Measurements from ENCODE around the gene UTRN. TPM values are rescaled to one million over a fixed set of nuclear protein-coding genes. Genes with fewer than 3 reads are reported as not detected.

Gene UTRN
- total RNA-seq, 3 donors from 2014 or later, result 88.9 to 107 (median 94.0) TPM

- Histone ChIP-seq H3K4me1 (ENCODE audit: low read depth) (no peaks in the 10 kb centered on the region), H3K9me3 (no peaks in the 10 kb centered on the region), H3K4me3 (no peak overlapping the region), H3K36me3 (ENCODE audit: low read depth) (no peaks in the 10 kb centered on the region)
- TF ChIP-seq CTCF (IDR thresholded peaks at IDR 0.05), result no peak
- ATAC-seq (no peak), DNase-seq (no peak)
- intact Hi-C loops (cut with DNase I, micrococcal nuclease), result no loop called here
Observed at GRCh38 chr6:144250276-144250675, 34.9 kb upstream of the UTRN start.

GRCh38 chr6:144252259-144252658 lies 32.9 kb upstream of the UTRN start:
- ATAC-seq, result no peak
- intact Hi-C loops (cut with DNase I, micrococcal nuclease), result no loop called here
- H3K9me3 ChIP-seq, result no peaks in the 10 kb centered on the region
- no peaks in the 10 kb centered on the region for H3K4me1 ChIP-seq (ENCODE audit: low read depth)
- no peaks in the 10 kb centered on the region for H3K36me3 ChIP-seq (ENCODE audit: low read depth)
- H3K4me3 ChIP-seq, result no peak overlapping the region
- TF ChIP-seq CTCF (IDR thresholded peaks at IDR 0.05), result no peak
- no peak for DNase-seq

- no peaks in the 10 kb centered on the region for H3K4me1 ChIP-seq (ENCODE audit: low read depth)
- no peak for ATAC-seq
- DNase-seq, result no peak
- H3K9me3 ChIP-seq, result no peaks in the 10 kb centered on the region
- intact Hi-C loops (cut with DNase I, micrococcal nuclease), result no loop called here
- no peak for TF ChIP-seq CTCF (IDR thresholded peaks at IDR 0.05)
- H3K36me3 ChIP-seq (ENCODE audit: low read depth), result no peaks in the 10 kb centered on the region
- H3K4me3 ChIP-seq, result no peak overlapping the region
Observed at GRCh38 chr6:144259986-144260385, 25.1 kb upstream of the UTRN start.

GRCh38 chr6:144262470-144263369 lies 22.4 kb upstream of the UTRN start:
- no peaks in the 10 kb centered on the region for H3K9me3 ChIP-seq
- no peaks in the 10 kb centered on the region for H3K36me3 ChIP-seq (ENCODE audit: low read depth)
- peak; percentile 31 for ATAC-seq
- H3K4me3 ChIP-seq, result no peak overlapping the region
- no peak for TF ChIP-seq CTCF (IDR thresholded peaks at IDR 0.05)
- H3K4me1 ChIP-seq (ENCODE audit: low read depth), result no peaks in the 10 kb centered on the region
- DNase-seq, result peak in 2 of 3 donors; percentile 35 to 43
- intact Hi-C loops (cut with DNase I, micrococcal nuclease), result no loop called here

- intact Hi-C loops (cut with DNase I, micrococcal nuclease), result no loop called here
Observed at GRCh38 chr6:144263786-144264185, 21.3 kb upstream of the UTRN start.

More at GRCh38 chr6:144263786-144264185, 21.3 kb upstream of the UTRN start:
- no peak for DNase-seq
- no peak overlapping the region for H3K4me3 ChIP-seq
- H3K4me1 ChIP-seq (ENCODE audit: low read depth), result no peaks in the 10 kb centered on the region
- no peaks in the 10 kb centered on the region for H3K36me3 ChIP-seq (ENCODE audit: low read depth)
- H3K9me3 ChIP-seq, result no peaks in the 10 kb centered on the region
- no peak for TF ChIP-seq CTCF (IDR thresholded peaks at IDR 0.05)
- ATAC-seq, result no peak

All from mucosa of descending colon (tissue), 3 donors.